GM12892 (cell line): Measurements from ENCODE around the gene CPA5.

Experiments
- POLR2A ChIP-seq: IDR thresholded peaks from 2 replicates; pipeline ENCODE4 v1.6.1; 2011; ENCODE audit warnings: low read depth, low read length, control low read depth
- POLR2AphosphoS5 ChIP-seq: IDR thresholded peaks from 2 replicates; pipeline ENCODE4 v1.6.1; 2011; ENCODE audit warnings: low read depth, low read length, control low read depth
- TAF1 ChIP-seq: IDR thresholded peaks from 2 replicates; pipeline ENCODE4 v1.6.1; 2011; ENCODE audit warnings: low read depth, mild to moderate bottlenecking, control low read depth, low read length, borderline replicate concordance

GRCh38 chr7:130353196-130353595, 8.6 kb downstream of the CPA5 start:
- TF ChIP-seq POLR2A (no peak), TAF1 (no peak), POLR2AphosphoS5 (no peak)
